ENCODE measurements around the gene ASTN2. TPM values are rescaled to one million over a fixed set of nuclear protein-coding genes. Genes with fewer than 3 reads are reported as not detected.

The ASTN2 gene
- polyA plus RNA-seq, 1 donor from 2014 or later: 6.8 TPM

- no peak overlapping the region for H3K4me3 ChIP-seq (ENCODE audit: low read length)
- no peaks in the 10 kb centered on the region for H3K79me2 ChIP-seq (replicated peaks; ENCODE audit: insufficient read depth, low read length)
- no peaks in the 10 kb centered on the region for H3K36me3 ChIP-seq (ENCODE audit: insufficient read depth, low read length)
- H4K20me1 ChIP-seq (ENCODE audit: insufficient read depth): no peaks in the 10 kb centered on the region
- no peak overlapping the region for H3K9ac ChIP-seq (ENCODE audit: low read length)
- H3K27me3 ChIP-seq (ENCODE audit: insufficient read depth, low read depth, low read length): no peaks in the 10 kb centered on the region
- H3F3A ChIP-seq (ENCODE audit: insufficient read depth, low read length, poor library complexity, severe bottlenecking): no peaks in the 10 kb centered on the region
- H3K4me2 ChIP-seq (ENCODE audit: low read length): no peak overlapping the region
- no peaks in the 10 kb centered on the region for H3K9me3 ChIP-seq (ENCODE audit: low read length)
- H2AFZ ChIP-seq (ENCODE audit: low read depth, low read length): no peak overlapping the region
- no peaks in the 10 kb centered on the region for H3K9me2 ChIP-seq (ENCODE audit: insufficient read depth, low read length)
- H3K27ac ChIP-seq (ENCODE audit: low read length): no peak overlapping the region
- no peak for TF ChIP-seq CTCF (IDR thresholded peaks at IDR 0.05; ENCODE audit: poor library complexity, severe bottlenecking)
- TF ChIP-seq POLR2AphosphoS5 (IDR thresholded peaks at IDR 0.05): no peak
- no peak for TF ChIP-seq EZH2 (IDR thresholded peaks at IDR 0.05; ENCODE audit: borderline replicate concordance, insufficient read depth, low read length, poor library complexity, severe bottlenecking)
- TF ChIP-seq EP300 (conservative IDR thresholded peaks at IDR 0.05; ENCODE audit: poor library complexity, severe bottlenecking): no peak
- no peak for TF ChIP-seq REST (IDR thresholded peaks at IDR 0.05; ENCODE audit: borderline replicate concordance)
- TF ChIP-seq RAD21 (conservative IDR thresholded peaks at IDR 0.05): no peak
- no peak for TF ChIP-seq MXI1 (conservative IDR thresholded peaks at IDR 0.05; ENCODE audit: poor library complexity, severe bottlenecking)
- TF ChIP-seq SMC3 (conservative IDR thresholded peaks at IDR 0.05; ENCODE audit: poor library complexity): no peak
- no peak for TF ChIP-seq TAF1 (IDR thresholded peaks at IDR 0.05; ENCODE audit: low read depth)
Measured at GRCh38 chr9:116798521-116798920, 616.3 kb downstream of the ASTN2 start.

DNA sequence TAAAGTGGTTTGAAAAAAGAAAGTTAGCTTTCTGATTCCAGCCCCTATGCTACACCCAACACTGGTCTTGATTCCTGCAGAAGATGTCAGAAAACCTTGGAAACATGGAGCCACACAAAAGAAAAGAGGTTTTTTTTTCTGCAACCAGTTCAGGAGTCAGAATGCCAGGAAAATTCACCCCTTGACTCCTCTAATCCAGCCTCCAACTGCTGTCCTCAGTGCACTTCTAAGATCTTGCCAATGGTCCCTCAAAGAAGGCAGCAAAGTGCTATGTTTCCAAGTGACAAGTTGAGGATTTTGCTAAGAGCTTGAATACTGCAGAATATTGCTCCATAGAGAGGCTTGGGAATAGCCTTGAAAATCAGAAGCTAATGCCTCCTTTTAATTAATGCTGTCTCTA is 617.6 kb downstream of the ASTN2 start:
- Histone ChIP-seq H3K4me2 (ENCODE audit: low read length) (no peak overlapping the region), H4K20me1 (ENCODE audit: insufficient read depth) (no peaks in the 10 kb centered on the region), H3K79me2 (replicated peaks; ENCODE audit: insufficient read depth, low read length) (no peaks in the 10 kb centered on the region), H3K27ac (ENCODE audit: low read length) (no peak overlapping the region), H3K27me3 (ENCODE audit: insufficient read depth, low read depth, low read length) (no peaks in the 10 kb centered on the region), H3K36me3 (ENCODE audit: insufficient read depth, low read length) (no peaks in the 10 kb centered on the region), H3K4me3 (ENCODE audit: low read length) (no peak overlapping the region), H3K9me3 (ENCODE audit: low read length) (no peaks in the 10 kb centered on the region), H2AFZ (ENCODE audit: low read depth, low read length) (no peak overlapping the region), H3K9ac (ENCODE audit: low read length) (no peak overlapping the region), H3F3A (ENCODE audit: insufficient read depth, low read length, poor library complexity, severe bottlenecking) (no peaks in the 10 kb centered on the region), H3K9me2 (ENCODE audit: insufficient read depth, low read length) (no peaks in the 10 kb centered on the region)
- TF ChIP-seq REST (IDR thresholded peaks at IDR 0.05; ENCODE audit: borderline replicate concordance) (no peak), SMC3 (conservative IDR thresholded peaks at IDR 0.05; ENCODE audit: poor library complexity) (no peak), MXI1 (conservative IDR thresholded peaks at IDR 0.05; ENCODE audit: poor library complexity, severe bottlenecking) (no peak), EZH2 (IDR thresholded peaks at IDR 0.05; ENCODE audit: borderline replicate concordance, insufficient read depth, low read length, poor library complexity, severe bottlenecking) (no peak), POLR2AphosphoS5 (IDR thresholded peaks at IDR 0.05) (no peak), TAF1 (IDR thresholded peaks at IDR 0.05; ENCODE audit: low read depth) (no peak), EP300 (conservative IDR thresholded peaks at IDR 0.05; ENCODE audit: poor library complexity, severe bottlenecking) (no peak), RAD21 (conservative IDR thresholded peaks at IDR 0.05) (no peak), CTCF (IDR thresholded peaks at IDR 0.05; ENCODE audit: poor library complexity, severe bottlenecking) (no peak)
